Ovary (tissue), 9 donors: ENCODE data around the gene MECR. TPM values are rescaled to one million over a fixed set of nuclear protein-coding genes. Genes with fewer than 3 reads are reported as not detected.

ENCODE experiments used
- DNase-seq, 5 donors: peaks; one replicate each; pipeline ENCODE4 v3.0.0-alpha.2; 2019 to 2020
- H3K27ac ChIP-seq, 2 donors: fragments of 200-600 bp; one replicate each; pipeline versions ENCODE4 v1.5.1 to v1.8.0; 2019 to 2022
- H3K27me3 ChIP-seq: fragments of 200-600 bp; one replicate; pipeline ENCODE4 v1.8.0; 2022
- H3K36me3 ChIP-seq: fragments of 200-600 bp; sonication (generic); one replicate; pipeline ENCODE4 v1.5.1; 2019
- H3K4me1 ChIP-seq: one replicate; pipeline ENCODE4 v1.8.1; 2013; ENCODE audit warnings: mild to moderate bottlenecking, moderate library complexity; ENCODE audit not compliant: insufficient read depth
- H3K4me3 ChIP-seq: fragments of 200-600 bp; sonication (generic); one replicate; pipeline ENCODE4 v1.5.1; 2017
- H3K9me3 ChIP-seq, 2 donors: fragments of 200-600 bp in 1 of 2; sonication (generic) in 1 of 2; one replicate each; pipeline versions ENCODE4 v1.5.1 to v1.8.1; 2013 to 2019; ENCODE audit warnings: mild to moderate bottlenecking in 1 of 2, moderate library complexity in 1 of 2
- EP300 ChIP-seq: sonication (generic); formaldehyde crosslinking; IDR thresholded peaks from one replicate; pipeline ENCODE4 v1.6.1; 2017; ENCODE audit warnings: antibody characterized with exemption
- POLR2A ChIP-seq: fragments of 450-650 bp; IDR thresholded peaks from one replicate; pipeline ENCODE4 v1.6.1; 2017; ENCODE audit warnings: antibody characterized with exemption, mild to moderate bottlenecking, moderate library complexity
- WGBS, 3 donors: extraction: QIAGEN DNeasy Blood & Tissue Kit in 1 of 3; methylation state at CpG; one replicate each; pipeline versions ENCODE4 v1.1.5 to v1.1.7; 2013 to 2017; 5-methylcytosine and 5-hydroxymethylcytosine counted together
- intact Hi-C, 4 donors: fragments of 100-400 bp; cut with DNase I; formaldehyde crosslinking; loops; one replicate each; pipeline versions ENCODE4 v1.11.0 to v1.15.1; 2022 to 2023
- polyA plus RNA-seq, 2 donors: library from polyadenylated mRNA; stranded (reverse); fragments of 200-250 nt in 1 of 2; fragments of 350-450 nt in 1 of 2; fragmentation: Illumina TruSeq in 1 of 2; extraction: RNeasy Lipid Tissue Mini Kit (QIAGEN cat#74804) in 1 of 2; gene quantifications; one replicate each; pipeline ENCODE4 v1.2.3, GENCODE V29; 2013 to 2014
- total RNA-seq, 7 donors: library from RNA; depleted of rRNA in 2 of 7; stranded (reverse); fragments of >200 nt in 2 of 7; fragmentation: NEBNext Ultra II Directional in 3 of 7; extraction: Animal tissue kit (Norgen Biotek cat#: 25700) in 3 of 7; gene quantifications; one replicate each; pipeline versions ENCODE4 v1.1.0 to v1.2.4, GENCODE V29; 2016 to 2023
- TF ChIP-seq, protein P1 (sequence below), 3 donors: fragments of 450-650 bp in 2 of 3; fragments of 200-600 bp in 1 of 3; IDR thresholded peaks; one replicate each; pipeline versions ENCODE4 v1.5.1 to v1.8.0; 2016 to 2022; ENCODE audit warnings: antibody characterized with exemption in 3 of 3, mild to moderate bottlenecking in 1 of 3
- donor health status: DM: no; HTN: no; CAD: no; lungs with moderate emphysema.
- donor health status: DM: no; HTN: no; CAD: no.
- donor health status: Bipolar disorder and iron deficiency.
- donor health status: DM: yes; HTN: yes; CAD: no.
- donor health status: DM: no; HTN: no; CAD: no.
- donor health status: DM: yes; HTN: yes; CAD: no.

The MECR gene
- total and polyA plus RNA-seq, 9 donors, result 11.9 to 33.9 (median 20.2) TPM

DNA sequence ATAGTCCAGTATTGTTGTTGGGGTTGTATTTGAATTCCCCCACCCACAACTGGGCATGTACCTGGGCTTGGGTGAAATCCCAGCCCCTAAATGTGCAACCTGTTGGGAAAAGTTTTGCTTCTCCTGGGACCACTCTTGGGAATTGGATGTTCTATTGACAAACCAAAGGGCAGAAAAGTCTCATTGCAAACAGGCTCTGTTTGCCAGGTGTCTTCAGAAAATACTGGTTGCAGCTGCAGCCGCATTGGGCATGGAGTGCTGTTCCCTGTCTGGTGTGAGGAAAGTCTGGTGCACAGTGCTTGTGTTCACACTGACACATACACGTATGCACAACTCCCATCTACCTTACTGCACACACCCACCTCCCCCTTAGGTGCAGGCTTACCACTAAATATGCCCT, 17.7 kb upstream of the MECR start:
- 83 to 87% (median 84%) methylated on average over 2 of the region's 2 CpGs for WGBS, 3 donors
- DNase-seq, result no peak
- Histone ChIP-seq H3K4me3 (no peak overlapping the region), H3K27me3 (no peaks in the 10 kb centered on the region), H3K9me3 (no peaks in the 10 kb centered on the region), H3K4me1 (no peaks in the 10 kb centered on the region), H3K27ac (no peak overlapping the region), H3K36me3 (no peaks in the 10 kb centered on the region)
- TF ChIP-seq, protein P1, sequence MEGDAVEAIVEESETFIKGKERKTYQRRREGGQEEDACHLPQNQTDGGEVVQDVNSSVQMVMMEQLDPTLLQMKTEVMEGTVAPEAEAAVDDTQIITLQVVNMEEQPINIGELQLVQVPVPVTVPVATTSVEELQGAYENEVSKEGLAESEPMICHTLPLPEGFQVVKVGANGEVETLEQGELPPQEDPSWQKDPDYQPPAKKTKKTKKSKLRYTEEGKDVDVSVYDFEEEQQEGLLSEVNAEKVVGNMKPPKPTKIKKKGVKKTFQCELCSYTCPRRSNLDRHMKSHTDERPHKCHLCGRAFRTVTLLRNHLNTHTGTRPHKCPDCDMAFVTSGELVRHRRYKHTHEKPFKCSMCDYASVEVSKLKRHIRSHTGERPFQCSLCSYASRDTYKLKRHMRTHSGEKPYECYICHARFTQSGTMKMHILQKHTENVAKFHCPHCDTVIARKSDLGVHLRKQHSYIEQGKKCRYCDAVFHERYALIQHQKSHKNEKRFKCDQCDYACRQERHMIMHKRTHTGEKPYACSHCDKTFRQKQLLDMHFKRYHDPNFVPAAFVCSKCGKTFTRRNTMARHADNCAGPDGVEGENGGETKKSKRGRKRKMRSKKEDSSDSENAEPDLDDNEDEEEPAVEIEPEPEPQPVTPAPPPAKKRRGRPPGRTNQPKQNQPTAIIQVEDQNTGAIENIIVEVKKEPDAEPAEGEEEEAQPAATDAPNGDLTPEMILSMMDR (IDR thresholded peaks at IDR 0.05), result no peak
- TF ChIP-seq POLR2A (no peak), EP300 (no peak)
- intact Hi-C loops, result loop anchor here in 2 of 4 donors (10.0 kb wide), 2 partner anchors 226 to 1136 kb away; no protein-coding TSS in a partner anchor

DNA sequence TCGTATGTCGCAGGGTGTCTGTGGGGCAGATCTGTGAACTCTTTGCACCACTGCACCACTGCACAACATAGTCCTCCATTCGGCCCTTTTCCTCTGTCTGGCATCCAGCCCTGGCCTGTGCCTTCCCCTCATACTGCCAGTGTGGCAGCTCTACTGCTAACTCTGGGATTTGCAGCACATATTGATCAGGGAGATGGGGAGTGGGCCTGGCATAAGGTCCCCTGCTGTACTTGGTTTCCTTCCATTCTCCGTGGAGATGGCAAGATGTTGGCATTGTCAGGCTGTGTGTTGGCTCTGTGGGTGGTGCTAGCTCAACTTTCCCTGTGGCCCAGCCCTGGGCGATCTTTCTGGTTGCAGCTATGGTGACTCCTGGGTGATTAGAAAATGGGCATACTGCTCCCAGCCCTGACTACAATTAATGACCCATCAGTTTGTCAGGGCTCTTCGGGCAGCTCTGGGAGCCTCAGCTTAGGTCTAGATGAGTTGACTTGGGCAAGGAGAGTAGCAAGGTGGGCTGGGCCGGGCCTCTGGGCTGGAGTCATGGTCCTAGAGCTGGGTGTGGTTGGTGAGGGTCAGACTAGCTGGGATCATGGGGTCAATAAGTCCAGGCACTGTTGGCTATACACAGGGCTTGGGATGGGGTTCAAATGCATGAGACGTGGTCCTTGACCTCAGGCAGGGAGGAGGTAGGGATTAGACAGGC, 17.0 kb upstream of the MECR start:
- no peak for TF ChIP-seq EP300
- no peak for TF ChIP-seq POLR2A
- TF ChIP-seq, protein P1 (IDR thresholded peaks at IDR 0.05), result no peak
- Histone ChIP-seq H3K36me3 (no peaks in the 10 kb centered on the region), H3K27me3 (no peaks in the 10 kb centered on the region), H3K4me3 (no peak overlapping the region), H3K4me1 (no peaks in the 10 kb centered on the region), H3K9me3 (no peaks in the 10 kb centered on the region), H3K27ac (no peak overlapping the region)
- intact Hi-C loops, result loop anchor here in 2 of 4 donors (10.0 kb wide), 2 partner anchors 227 to 1137 kb away; no protein-coding TSS in a partner anchor
- no peak for DNase-seq
- 87 to 91% (median 88%) methylated on average over 8 of the region's 8 CpGs for WGBS, 3 donors

DNA sequence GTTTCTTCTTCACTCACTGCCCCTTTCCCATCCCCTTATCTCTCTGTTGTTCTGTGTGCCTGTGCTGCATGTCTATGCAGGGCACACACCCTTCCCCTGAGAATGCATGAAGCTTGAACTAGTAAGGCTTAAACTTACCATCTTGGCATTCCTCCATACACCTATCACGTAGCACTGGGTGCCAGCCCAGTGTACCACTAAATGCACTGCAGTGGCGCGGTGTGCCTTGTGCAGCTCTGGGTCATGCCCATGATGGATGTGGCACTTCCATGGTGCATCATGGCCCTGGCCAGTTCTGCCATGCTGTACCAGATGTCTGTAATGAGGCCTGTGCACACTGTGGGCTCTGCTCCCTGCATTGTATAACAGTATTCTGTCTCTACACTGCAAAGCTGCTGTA, 16.3 kb upstream of the MECR start:
- TF ChIP-seq EP300 (no peak), POLR2A (no peak)
- TF ChIP-seq, protein P1 (IDR thresholded peaks at IDR 0.05), result no peak
- Histone ChIP-seq H3K36me3 (no peaks in the 10 kb centered on the region), H3K9me3 (no peaks in the 10 kb centered on the region), H3K27me3 (no peaks in the 10 kb centered on the region), H3K4me3 (no peak overlapping the region), H3K4me1 (no peaks in the 10 kb centered on the region), H3K27ac (no peak overlapping the region)
- WGBS, 3 donors, result 61 to 89% (median 74%) methylated on average over 3 of the region's 3 CpGs
- intact Hi-C loops, result loop anchor here in 2 of 4 donors (10.0 kb wide), 2 partner anchors 228 to 1138 kb away; no protein-coding TSS in a partner anchor
- DNase-seq, result no peak

DNA sequence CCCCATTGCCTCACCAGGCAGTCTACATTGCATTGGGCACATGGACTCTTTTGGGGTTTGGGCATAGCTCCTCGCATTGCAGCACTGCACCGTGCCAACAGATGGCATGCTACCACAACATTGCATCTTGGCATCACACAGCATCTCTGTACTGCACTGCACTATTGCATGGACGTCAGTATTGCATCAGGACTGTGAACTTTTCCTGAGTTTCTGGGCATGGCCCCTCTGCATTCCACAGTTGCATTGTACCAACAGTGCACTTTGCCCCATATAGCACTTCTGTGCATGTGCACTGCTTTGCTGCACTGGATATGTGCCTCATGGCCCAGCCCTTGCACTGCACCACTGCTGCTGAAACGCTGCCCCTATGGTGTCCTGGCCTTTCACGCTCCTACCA, 15.1 kb upstream of the MECR start:
- intact Hi-C loops, result loop anchor here in 2 of 4 donors (10.0 kb wide), 2 partner anchors 229 to 1139 kb away; no protein-coding TSS in a partner anchor
- H3K4me3 ChIP-seq, result no peak overlapping the region
- TF ChIP-seq POLR2A (no peak), EP300 (no peak)
- TF ChIP-seq, protein P1 (IDR thresholded peaks at IDR 0.05), result no peak
- WGBS, 3 donors, result 63 to 70% (median 70%) methylated on average over 5 of the region's 5 CpGs
- no peaks in the 10 kb centered on the region for H3K9me3 ChIP-seq
- no peaks in the 10 kb centered on the region for H3K4me1 ChIP-seq
- H3K36me3 ChIP-seq, result no peaks in the 10 kb centered on the region
- no peak overlapping the region for H3K27ac ChIP-seq
- H3K27me3 ChIP-seq, result no peaks in the 10 kb centered on the region
- no peak for DNase-seq
